GM10266 (cell line): ENCODE measurements around the gene PCP2.
A peak's percentile ranks its signal among the peaks of the same experiment; 100 is the strongest.

ENCODE experiments used
- DNase-seq: peaks from one replicate; pipeline ENCODE4 v3.0.0; 2012; ENCODE audit errors: extremely low spot score
- CTCF ChIP-seq: IDR thresholded peaks from 2 replicates; pipeline ENCODE4 v1.5.1; 2012; ENCODE audit warnings: mild to moderate bottlenecking, low read depth; ENCODE audit not compliant: control insufficient read depth, insufficient read depth; ENCODE audit errors: missing control alignments

PCP2 gene

GRCh38 chr19:7642295-7643030 is 8.9 kb upstream of the PCP2 start:
- TF ChIP-seq CTCF: no peak
- DNase-seq: no peak

DNA sequence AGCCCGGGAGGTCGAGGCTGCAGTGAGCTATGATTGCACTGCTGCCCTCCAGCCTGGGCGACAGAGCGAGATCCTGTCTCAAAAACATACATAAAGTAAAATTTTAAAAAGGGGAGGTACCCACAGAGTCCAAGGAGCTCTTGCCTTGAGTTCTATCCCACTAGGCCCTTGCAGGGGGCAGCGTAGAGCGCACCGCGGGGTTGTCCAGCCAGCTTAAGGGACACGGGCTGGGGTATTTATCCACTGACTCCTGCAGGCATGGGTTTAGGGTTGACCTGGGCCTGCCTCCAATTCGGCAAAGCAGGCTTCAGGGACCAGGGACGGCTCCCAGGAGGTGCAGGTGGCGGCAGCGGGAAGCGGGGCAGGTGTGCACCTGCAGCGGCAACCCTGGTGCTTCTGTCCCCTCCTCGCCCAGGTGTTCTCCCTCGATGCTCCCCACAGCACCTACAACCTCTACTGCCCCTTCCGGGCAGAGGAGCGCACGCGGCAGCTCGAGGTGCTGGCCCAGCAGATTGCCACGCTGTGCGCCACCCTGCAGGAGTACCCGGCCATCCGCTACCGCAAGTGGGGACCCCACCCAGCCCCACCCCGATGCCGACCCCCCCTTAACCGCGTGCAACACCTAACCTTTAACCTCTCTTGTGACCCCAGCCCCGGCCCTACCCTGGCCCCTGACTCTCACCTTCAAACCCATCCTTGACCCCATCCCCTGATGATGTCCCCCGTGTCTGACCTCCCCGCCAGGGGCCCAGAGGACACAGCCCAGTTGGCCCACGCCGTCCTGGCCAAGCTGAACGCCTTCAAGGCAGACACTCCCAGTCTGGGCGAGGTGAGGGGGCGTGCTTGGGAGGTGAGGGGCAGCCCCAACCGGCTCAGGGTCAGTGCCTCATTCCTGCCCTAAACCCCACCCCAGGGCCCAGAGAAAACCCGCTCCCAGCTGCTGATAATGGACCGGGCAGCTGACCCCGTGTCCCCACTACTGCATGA is 8.1 kb upstream of the PCP2 start:
- no peak for TF ChIP-seq CTCF
- DNase-seq: no peak

DNA sequence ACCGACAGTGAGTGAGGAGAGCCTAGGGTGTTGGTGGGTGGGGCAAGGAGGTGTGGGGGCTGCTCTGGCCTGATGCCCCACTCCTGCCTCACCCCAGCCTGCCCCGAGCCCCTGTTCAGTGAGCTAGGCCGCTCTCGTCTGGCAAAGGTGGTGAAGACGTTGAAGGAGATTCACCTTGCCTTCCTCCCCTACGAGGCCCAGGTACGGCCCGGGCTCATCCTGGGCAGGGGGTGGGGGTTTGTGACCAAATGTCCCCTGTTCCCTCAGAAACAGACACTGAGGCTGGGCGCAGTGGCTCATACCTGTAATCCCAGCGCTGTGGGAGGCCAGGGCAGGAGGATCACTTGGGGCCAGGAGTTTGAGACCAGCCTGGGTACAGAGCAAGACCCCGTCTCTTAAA is 7.3 kb upstream of the PCP2 start:
- no peak for DNase-seq
- TF ChIP-seq CTCF: no peak

DNA sequence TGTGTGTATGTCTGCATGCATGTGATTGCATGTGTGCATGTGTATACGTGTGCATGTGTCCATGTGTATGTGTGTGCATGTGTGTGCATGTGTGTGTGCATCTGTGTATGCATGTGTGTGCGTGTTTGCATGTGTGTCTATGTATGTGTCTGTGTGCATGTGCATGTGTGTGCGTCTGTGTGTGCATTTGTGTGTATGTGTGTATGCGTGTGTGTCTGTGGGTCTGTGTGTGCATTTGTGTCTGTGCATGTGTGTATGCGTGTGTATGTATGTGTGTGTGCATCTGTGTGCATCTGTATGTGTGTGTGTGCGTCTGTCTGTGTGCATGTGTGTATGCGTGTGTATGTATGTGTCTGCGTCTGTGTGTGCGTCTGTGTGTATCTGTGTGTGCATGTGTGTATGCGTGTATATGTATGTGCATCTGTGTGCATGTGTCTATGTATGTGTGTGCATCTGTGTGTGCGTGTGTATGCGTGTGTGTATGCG is 6.4 kb upstream of the PCP2 start:
- DNase-seq: no peak
- no peak for TF ChIP-seq CTCF

- TF ChIP-seq CTCF: no peak
- DNase-seq: no peak
Measured at GRCh38 chr19:7638802-7639465, 5.4 kb upstream of the PCP2 start.

GRCh38 chr19:7637374-7638256 is 4.1 kb upstream of the PCP2 start:
- no peak for TF ChIP-seq CTCF
- peak; percentile 73 for DNase-seq
